ENCODE data around the gene AK8. TPM values are rescaled to one million over a fixed set of nuclear protein-coding genes. Genes with fewer than 3 reads are reported as not detected.

AK8 gene
- total and polyA plus RNA-seq, 7 donors: 0.10 TPM; not detected in 6

DNA sequence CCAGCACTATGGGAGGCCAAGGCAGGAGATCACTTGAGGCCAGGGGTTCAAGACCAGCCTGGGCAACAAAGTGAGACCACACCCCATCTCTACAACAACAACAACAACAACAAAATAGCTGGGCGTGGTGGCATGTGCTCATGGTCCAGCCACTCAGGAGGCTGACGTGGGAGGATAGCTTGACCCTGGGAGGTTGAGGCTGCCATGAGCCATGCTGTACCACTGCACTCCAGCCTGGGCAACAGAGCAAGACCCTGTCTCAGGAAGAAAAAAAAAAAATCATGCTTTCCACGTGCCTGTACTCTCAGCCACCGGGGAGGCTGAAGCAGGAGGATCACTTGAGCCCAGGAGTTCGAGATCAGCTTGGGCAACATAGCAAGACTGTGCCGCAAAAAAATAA is 36.8 kb upstream of the AK8 start:
- TF ChIP-seq, protein P1, sequence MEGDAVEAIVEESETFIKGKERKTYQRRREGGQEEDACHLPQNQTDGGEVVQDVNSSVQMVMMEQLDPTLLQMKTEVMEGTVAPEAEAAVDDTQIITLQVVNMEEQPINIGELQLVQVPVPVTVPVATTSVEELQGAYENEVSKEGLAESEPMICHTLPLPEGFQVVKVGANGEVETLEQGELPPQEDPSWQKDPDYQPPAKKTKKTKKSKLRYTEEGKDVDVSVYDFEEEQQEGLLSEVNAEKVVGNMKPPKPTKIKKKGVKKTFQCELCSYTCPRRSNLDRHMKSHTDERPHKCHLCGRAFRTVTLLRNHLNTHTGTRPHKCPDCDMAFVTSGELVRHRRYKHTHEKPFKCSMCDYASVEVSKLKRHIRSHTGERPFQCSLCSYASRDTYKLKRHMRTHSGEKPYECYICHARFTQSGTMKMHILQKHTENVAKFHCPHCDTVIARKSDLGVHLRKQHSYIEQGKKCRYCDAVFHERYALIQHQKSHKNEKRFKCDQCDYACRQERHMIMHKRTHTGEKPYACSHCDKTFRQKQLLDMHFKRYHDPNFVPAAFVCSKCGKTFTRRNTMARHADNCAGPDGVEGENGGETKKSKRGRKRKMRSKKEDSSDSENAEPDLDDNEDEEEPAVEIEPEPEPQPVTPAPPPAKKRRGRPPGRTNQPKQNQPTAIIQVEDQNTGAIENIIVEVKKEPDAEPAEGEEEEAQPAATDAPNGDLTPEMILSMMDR (IDR thresholded peaks at IDR 0.05): no peak
- Histone ChIP-seq H3K27me3 (ENCODE audit: insufficient read depth in 3 of 3, low read length in 2 of 3) (no peaks in the 10 kb centered on the region), H3K9me3 (peaks cover 6% of the 10 kb centered on the region), H3K27ac (no peak overlapping the region), H3K36me3 (ENCODE audit: insufficient read depth in 1 of 2, low read depth in 1 of 2) (peaks cover 10 to 96% of the 10 kb centered on the region in 2 donors), H3K4me3 (no peak overlapping the region), H3K4me1 (no peaks in the 10 kb centered on the region)
- intact Hi-C loops (cut with DNase I): loop anchor here in 1 of 2 donors (10.0 kb wide), 1 partner anchor 300 kb away; no protein-coding TSS in a partner anchor
- WGBS, 3 donors: 92 to 95% (median 95%) methylated on average over 6 of the region's 6 CpGs
- no peak for ATAC-seq
- no peak for DNase-seq

DNA sequence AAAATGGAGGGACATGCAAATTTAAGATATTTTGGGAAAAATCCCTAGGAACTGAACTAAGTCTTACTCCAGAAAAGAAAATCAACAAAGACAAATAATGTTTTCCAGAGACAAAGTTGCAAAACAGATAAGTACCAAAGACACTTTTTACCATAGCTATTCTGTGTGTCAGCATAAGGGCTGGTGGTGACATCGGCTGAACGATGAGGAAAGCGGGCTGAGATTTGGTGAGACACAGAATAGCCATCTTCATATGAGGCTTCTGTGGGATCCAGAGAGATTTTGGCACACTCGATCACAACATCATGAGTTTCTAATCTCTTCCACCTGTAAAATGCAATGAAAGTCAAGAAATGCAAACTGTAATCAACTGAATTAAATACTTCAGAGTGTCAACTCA is 34.0 kb upstream of the AK8 start:
- Histone ChIP-seq H3K27ac (no peak overlapping the region), H3K4me1 (no peaks in the 10 kb centered on the region), H3K9me3 (peaks cover 6% of the 10 kb centered on the region), H3K4me3 (no peak overlapping the region), H3K36me3 (ENCODE audit: insufficient read depth in 1 of 2, low read depth in 1 of 2) (peaks cover 12 to 95% of the 10 kb centered on the region in 2 donors), H3K27me3 (ENCODE audit: insufficient read depth in 3 of 3, low read length in 2 of 3) (no peaks in the 10 kb centered on the region)
- no peak for DNase-seq
- 93 to 97% (median 94%) methylated on average over 4 of the region's 4 CpGs for WGBS, 3 donors
- TF ChIP-seq, protein P1 (IDR thresholded peaks at IDR 0.05): no peak
- intact Hi-C loops (cut with DNase I): loop anchor here in 1 of 2 donors (10.0 kb wide), 1 partner anchor 297 kb away; no protein-coding TSS in a partner anchor
- ATAC-seq: no peak

DNA sequence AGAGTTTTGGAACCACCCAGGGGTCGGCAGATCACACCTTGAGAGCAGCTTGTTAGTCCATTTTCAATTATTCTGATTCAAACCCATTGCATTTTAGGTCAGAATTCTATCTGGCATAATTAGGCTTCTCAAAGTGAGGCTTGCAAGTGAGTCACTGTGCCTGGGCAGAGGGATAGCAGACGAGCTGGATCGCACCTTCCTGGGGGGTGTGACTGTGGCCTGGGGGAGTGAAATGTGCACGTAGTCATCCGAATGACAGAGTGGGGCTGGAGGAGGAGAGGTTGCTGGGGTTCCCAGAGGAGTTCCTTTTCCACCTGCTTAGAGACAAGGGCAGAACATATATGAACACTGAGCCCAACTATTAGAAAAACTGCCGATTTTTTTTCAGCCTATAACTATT is 32.3 kb upstream of the AK8 start:
- H3K4me3 ChIP-seq: no peak overlapping the region
- H3K27ac ChIP-seq: no peak overlapping the region
- TF ChIP-seq, protein P1 (IDR thresholded peaks at IDR 0.05): no peak
- H3K9me3 ChIP-seq: no peaks in the 10 kb centered on the region
- no peaks in the 10 kb centered on the region for H3K4me1 ChIP-seq
- H3K36me3 ChIP-seq (ENCODE audit: insufficient read depth in 1 of 2, low read depth in 1 of 2): peaks cover 10 to 95% of the 10 kb centered on the region in 2 donors
- no peak for ATAC-seq
- intact Hi-C loops (cut with DNase I): loop anchor here in 1 of 2 donors (10.0 kb wide), 1 partner anchor 296 kb away; no protein-coding TSS in a partner anchor
- DNase-seq: no peak
- 88 to 95% (median 91%) methylated on average over 6 of the region's 6 CpGs for WGBS, 3 donors
- H3K27me3 ChIP-seq (ENCODE audit: insufficient read depth in 3 of 3, low read length in 2 of 3): no peaks in the 10 kb centered on the region

DNA sequence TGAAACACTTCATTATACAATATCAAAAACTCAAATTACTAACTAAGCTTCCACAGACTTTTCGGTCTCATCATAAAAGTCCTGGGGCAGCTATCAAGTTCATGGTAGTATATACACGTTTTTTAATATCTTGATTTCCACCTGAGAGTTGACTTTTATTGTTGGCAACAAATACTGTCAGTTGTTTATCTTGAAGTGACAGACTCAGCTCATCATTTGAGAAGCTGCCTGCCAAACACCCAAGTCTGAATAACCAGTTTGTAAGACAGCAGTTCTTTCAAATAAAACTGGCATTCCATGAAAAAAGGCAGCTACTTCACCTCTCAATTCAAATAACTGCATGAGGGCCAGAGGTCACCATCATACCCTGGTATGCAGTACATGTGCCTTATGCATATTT is 31.2 kb upstream of the AK8 start:
- TF ChIP-seq, protein P1 (IDR thresholded peaks at IDR 0.05): no peak
- no peaks in the 10 kb centered on the region for H3K4me1 ChIP-seq
- H3K9me3 ChIP-seq: no peaks in the 10 kb centered on the region
- 82 to 88% (median 85%) methylated on average over 2 of the region's 2 CpGs for WGBS, 3 donors
- H3K27me3 ChIP-seq (ENCODE audit: insufficient read depth in 3 of 3, low read length in 2 of 3): no peaks in the 10 kb centered on the region
- intact Hi-C loops (cut with DNase I): no loop called here
- no peak overlapping the region for H3K4me3 ChIP-seq
- no peak overlapping the region for H3K27ac ChIP-seq
- DNase-seq (no peak), ATAC-seq (no peak)
- peaks cover 10 to 96% of the 10 kb centered on the region in 2 donors for H3K36me3 ChIP-seq (ENCODE audit: insufficient read depth in 1 of 2, low read depth in 1 of 2)

DNA sequence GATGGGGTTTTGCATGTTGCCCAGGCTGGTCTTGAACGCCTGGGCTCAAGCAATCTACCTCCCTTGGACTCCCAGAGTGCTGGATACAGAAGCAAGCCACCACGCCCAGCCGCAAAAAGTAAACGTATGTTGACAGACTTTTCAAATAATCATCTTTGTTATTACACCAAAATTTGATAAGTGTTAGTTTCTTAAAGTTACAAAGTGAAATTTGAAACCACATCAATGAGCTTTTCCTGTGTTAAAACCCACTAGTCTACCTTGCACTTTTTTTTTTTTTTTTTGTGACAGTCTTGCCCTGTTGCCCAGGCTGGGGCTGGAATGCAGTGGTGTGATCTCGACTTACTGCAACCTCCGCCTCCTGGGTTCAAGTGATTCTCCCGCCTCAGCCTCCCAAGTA is 30.6 kb upstream of the AK8 start:
- ATAC-seq (no peak), DNase-seq (no peak)
- Histone ChIP-seq H3K4me1 (no peaks in the 10 kb centered on the region), H3K27me3 (ENCODE audit: insufficient read depth in 3 of 3, low read length in 2 of 3) (no peaks in the 10 kb centered on the region), H3K9me3 (no peaks in the 10 kb centered on the region), H3K36me3 (ENCODE audit: insufficient read depth in 1 of 2, low read depth in 1 of 2) (peaks cover 15 to 97% of the 10 kb centered on the region in 2 donors), H3K27ac (no peak overlapping the region), H3K4me3 (no peak overlapping the region)
- TF ChIP-seq, protein P1 (IDR thresholded peaks at IDR 0.05): no peak
- intact Hi-C loops (cut with DNase I): no loop called here
- 87 to 92% (median 91%) methylated on average over 7 of the region's 7 CpGs for WGBS, 3 donors
